Activated CD8-positive, alpha-beta T cell treated with anti-CD3 and anti-CD28 coated beads for 36 hours (primary cell): ENCODE data around the gene BIRC2. TPM values are rescaled to one million over a fixed set of nuclear protein-coding genes. Genes with fewer than 3 reads are reported as not detected.

ENCODE experiments used
- ATAC-seq: fragments of 200-7000 bp; cut with Tn5 transposase; one replicate; pipeline ENCODE4 v1.10.0; 2021; ENCODE audit warnings: mild to moderate bottlenecking, moderate library complexity
- CTCF ChIA-PET: fragments of 350-600 bp; sonication (Branson Sonifier 250); formaldehyde crosslinking; loops from one replicate; lab custom pipeline; 2021; ENCODE audit warnings: antibody characterized with exemption; lab: Charles Lee
- POLR2A ChIA-PET: fragments of 350-600 bp; sonication (Branson Sonifier 250); formaldehyde crosslinking; loops from one replicate; lab custom pipeline; 2021; ENCODE audit warnings: antibody characterized with exemption; lab: Charles Lee
- DNase-seq: peaks from one replicate; pipeline ENCODE4 v3.0.0-alpha.2; 2020
- H3K27ac Mint-ChIP-seq: one replicate; pipeline ENCODE4 v1.8.0; 2021; ENCODE audit warnings: mild to moderate bottlenecking, mixed read lengths
- H3K27me3 Mint-ChIP-seq: one replicate; pipeline ENCODE4 v1.8.0; 2021; ENCODE audit warnings: mixed read lengths
- H3K36me3 Mint-ChIP-seq: one replicate; pipeline ENCODE4 v1.8.0; 2021; ENCODE audit warnings: low read depth, mixed read lengths
- H3K4me1 Mint-ChIP-seq: one replicate; pipeline ENCODE4 v1.8.0; 2021; ENCODE audit warnings: low read depth, mixed read lengths
- H3K4me3 Mint-ChIP-seq: one replicate; pipeline ENCODE4 v1.8.0; 2021; ENCODE audit warnings: mild to moderate bottlenecking, moderate library complexity, mixed read lengths
- H3K9me3 Mint-ChIP-seq: one replicate; pipeline ENCODE4 v1.8.0; 2021; ENCODE audit warnings: mixed read lengths
- intact Hi-C: fragments of 100-400 bp; cut with micrococcal nuclease; formaldehyde crosslinking; loops from one replicate; pipeline ENCODE4 v1.10.0; 2022
- total RNA-seq, 2 experiments: library from RNA; stranded (reverse); gene quantifications; one replicate each; pipeline ENCODE4 v1.2.3, GENCODE V29; 2021
- TF ChIP-seq, protein P1 (sequence below): fragments of 200-600 bp; IDR thresholded peaks from one replicate; pipeline ENCODE4 v1.8.0; 2022; ENCODE audit warnings: antibody characterized with exemption, mild to moderate bottlenecking

BIRC2 gene
- total RNA-seq, 2 experiments from 2014 or later = 29.8 to 32.9 TPM

- peak within 1 kb of the TSS; percentile 100 for H3K4me3 Mint-ChIP-seq
- H3K36me3 Mint-ChIP-seq = peaks cover 50% of the 10 kb centered on the region
Observed at GRCh38 chr11:102317099-102317767, 29.8 kb upstream of the BIRC2 start, which contains the start of gene BIRC3. Gene BIRC3, plus strand, starts transcription at chr11:102317484. Its CDS starts 7,026 bp downstream, at chr11:102324510.

DNA sequence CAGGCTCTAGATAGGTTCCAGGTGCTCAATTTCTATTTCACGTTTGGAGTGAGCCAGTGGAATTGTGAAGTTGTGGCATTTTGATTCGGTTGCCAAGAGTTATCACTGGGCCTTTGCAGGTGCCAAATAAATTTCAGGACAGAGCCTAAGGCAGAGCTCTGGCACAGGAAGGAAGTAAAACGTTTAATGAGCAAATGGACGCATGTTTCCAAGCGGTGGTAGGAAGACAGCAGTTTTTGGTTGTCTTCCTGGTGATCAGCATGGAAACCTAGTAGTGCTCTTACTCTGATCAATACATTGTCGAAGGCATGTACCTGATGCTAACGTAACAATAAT is 29.3 kb upstream of the BIRC2 start:
- ChIA-PET POLR2A (interaction anchor here (0.8 to 2.0 kb wide), 12 partner anchors 9 to 136 kb away, joined by 3 to 7 read pairs (median 4); partner anchors contain the start of gene BIRC2), CTCF (interaction anchor here (0.6 to 17.7 kb wide), 10 partner anchors 17 to 349 kb away, joined by 3 to 403 read pairs (median 4); no protein-coding TSS in a partner anchor)
- Mint-ChIP-seq H3K4me3 (peak overlapping the region; percentile 100), H3K27ac (peak overlapping the region; percentile 99), H3K36me3 (peaks cover 55% of the 10 kb centered on the region), H3K27me3 (no peaks in the 10 kb centered on the region), H3K4me1 (peaks cover 61% of the 10 kb centered on the region), H3K9me3 (no peaks in the 10 kb centered on the region)
- DNase-seq = no peak
- no peak for ATAC-seq
- intact Hi-C loops = loop anchor here (2.0 kb wide), 2 partner anchors 23 to 29 kb away; no protein-coding TSS in a partner anchor
- TF ChIP-seq, protein P1, sequence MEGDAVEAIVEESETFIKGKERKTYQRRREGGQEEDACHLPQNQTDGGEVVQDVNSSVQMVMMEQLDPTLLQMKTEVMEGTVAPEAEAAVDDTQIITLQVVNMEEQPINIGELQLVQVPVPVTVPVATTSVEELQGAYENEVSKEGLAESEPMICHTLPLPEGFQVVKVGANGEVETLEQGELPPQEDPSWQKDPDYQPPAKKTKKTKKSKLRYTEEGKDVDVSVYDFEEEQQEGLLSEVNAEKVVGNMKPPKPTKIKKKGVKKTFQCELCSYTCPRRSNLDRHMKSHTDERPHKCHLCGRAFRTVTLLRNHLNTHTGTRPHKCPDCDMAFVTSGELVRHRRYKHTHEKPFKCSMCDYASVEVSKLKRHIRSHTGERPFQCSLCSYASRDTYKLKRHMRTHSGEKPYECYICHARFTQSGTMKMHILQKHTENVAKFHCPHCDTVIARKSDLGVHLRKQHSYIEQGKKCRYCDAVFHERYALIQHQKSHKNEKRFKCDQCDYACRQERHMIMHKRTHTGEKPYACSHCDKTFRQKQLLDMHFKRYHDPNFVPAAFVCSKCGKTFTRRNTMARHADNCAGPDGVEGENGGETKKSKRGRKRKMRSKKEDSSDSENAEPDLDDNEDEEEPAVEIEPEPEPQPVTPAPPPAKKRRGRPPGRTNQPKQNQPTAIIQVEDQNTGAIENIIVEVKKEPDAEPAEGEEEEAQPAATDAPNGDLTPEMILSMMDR = no peak

More at GRCh38 chr11:102317099-102317767, 29.8 kb upstream of the BIRC2 start, which contains the start of gene BIRC3:
- TF ChIP-seq, protein P1 = no peak
- intact Hi-C loops = loop anchor here (2.0 kb wide), 1 partner anchor 28 kb away; no protein-coding TSS in a partner anchor
- Mint-ChIP-seq H3K9me3 (no peaks in the 10 kb centered on the region), H3K4me1 (peaks cover 62% of the 10 kb centered on the region), H3K27me3 (no peaks in the 10 kb centered on the region), H3K27ac (peak within 1 kb of the TSS; percentile 99)
- ChIA-PET POLR2A (interaction anchor here (1.1 to 1.6 kb wide), 4 partner anchors 9 to 136 kb away, joined by 3 to 7 read pairs (median 4); no protein-coding TSS in a partner anchor), CTCF (interaction anchor here (0.6 to 17.7 kb wide), 8 partner anchors 11 to 349 kb away, joined by 3 to 403 read pairs (median 4); no protein-coding TSS in a partner anchor)
- ATAC-seq = peak; percentile 87
- peak; percentile 98 for DNase-seq

DNA sequence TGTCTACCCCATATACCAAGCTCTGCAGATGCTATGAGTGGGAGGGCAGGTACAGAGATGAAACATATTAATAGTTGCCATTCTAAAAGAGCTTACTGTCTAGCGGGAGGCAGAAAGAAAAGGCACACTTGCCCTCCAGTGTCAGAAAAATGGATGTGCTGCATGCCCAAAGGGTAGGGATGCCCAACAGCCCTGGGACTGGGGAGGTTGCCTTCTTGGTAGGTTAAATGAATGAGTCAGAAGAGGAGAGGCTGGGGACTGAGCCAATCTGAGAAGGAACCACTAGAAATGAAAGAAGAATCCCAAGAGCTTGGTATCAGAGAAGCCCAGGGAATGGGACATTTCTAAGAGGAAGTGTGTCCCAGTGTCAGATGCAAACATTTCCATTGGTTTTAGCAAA is 28.5 kb upstream of the BIRC2 start:
- H3K27me3 Mint-ChIP-seq = no peaks in the 10 kb centered on the region
- TF ChIP-seq, protein P1 = peak; percentile 20
- H3K9me3 Mint-ChIP-seq = no peaks in the 10 kb centered on the region
- ChIA-PET CTCF (interaction anchor here (0.6 to 17.7 kb wide), 12 partner anchors 12 to 348 kb away, joined by 3 to 403 read pairs (median 4); no protein-coding TSS in a partner anchor), POLR2A (interaction anchor here (0.8 to 2.0 kb wide), 13 partner anchors 8 to 135 kb away, joined by 3 to 7 read pairs (median 4); partner anchors contain the start of gene BIRC2)
- peak overlapping the region; percentile 100 for H3K4me3 Mint-ChIP-seq
- H3K36me3 Mint-ChIP-seq = peaks cover 59% of the 10 kb centered on the region
- ATAC-seq (peak; percentile 41), DNase-seq (peak; percentile 76)
- peak overlapping the region; percentile 98 for H3K27ac Mint-ChIP-seq
- intact Hi-C loops = loop anchor here (2.0 kb wide), 1 partner anchor 24 kb away; no protein-coding TSS in a partner anchor
- H3K4me1 Mint-ChIP-seq = peaks cover 59% of the 10 kb centered on the region

GRCh38 chr11:102319544-102319943 is 27.5 kb upstream of the BIRC2 start:
- Mint-ChIP-seq H3K27ac (peak overlapping the region; percentile 98), H3K4me1 (peaks cover 58% of the 10 kb centered on the region), H3K4me3 (peak overlapping the region; percentile 100), H3K27me3 (no peaks in the 10 kb centered on the region), H3K9me3 (no peaks in the 10 kb centered on the region), H3K36me3 (peaks cover 65% of the 10 kb centered on the region)
- TF ChIP-seq, protein P1 = no peak
- intact Hi-C loops = loop anchor here (2.0 kb wide), 1 partner anchor 25 kb away; no protein-coding TSS in a partner anchor
- no peak for ATAC-seq
- ChIA-PET POLR2A (interaction anchor here (0.7 to 2.0 kb wide), 4 partner anchors 28 to 324 kb away, joined by 3 to 6 read pairs (median 3); no protein-coding TSS in a partner anchor), CTCF (interaction anchor here (0.6 to 17.7 kb wide), 4 partner anchors 13 to 39 kb away, joined by 3 to 403 read pairs (median 4); no protein-coding TSS in a partner anchor)
- DNase-seq = no peak
